Stomach smooth muscle (tissue), 2 donors: Measurements from ENCODE around the gene DUOX1.

Experiments used
- H3K27ac ChIP-seq: one replicate; pipeline ENCODE4 v1.7.0; 2013; ENCODE audit warnings: mild to moderate bottlenecking, low read length, inconsistent platforms
- H3K27me3 ChIP-seq, 2 donors: one replicate each; pipeline ENCODE4 v1.7.0; 2013; ENCODE audit warnings: low read length in 2 of 2; ENCODE audit not compliant: insufficient read depth in 2 of 2, control insufficient read depth in 1 of 2
- H3K36me3 ChIP-seq, 2 donors: one replicate each; pipeline ENCODE4 v1.7.0; 2013; ENCODE audit warnings: low read length in 2 of 2; ENCODE audit not compliant: control insufficient read depth in 2 of 2, insufficient read depth in 2 of 2
- H3K4me1 ChIP-seq: one replicate; pipeline ENCODE4 v1.7.0; 2013; ENCODE audit warnings: low read length; ENCODE audit not compliant: control insufficient read depth, insufficient read depth
- H3K4me3 ChIP-seq, 2 donors: one replicate each; pipeline ENCODE4 v1.7.0; 2013; ENCODE audit warnings: low read length in 2 of 2
- H3K9ac ChIP-seq, 2 donors: one replicate each; pipeline ENCODE4 v1.7.0; 2013; ENCODE audit warnings: low read length in 2 of 2, mild to moderate bottlenecking in 1 of 2
- H3K9me3 ChIP-seq, 2 donors: one replicate each; pipeline ENCODE4 v1.7.0; 2013; ENCODE audit warnings: low read length in 2 of 2; ENCODE audit not compliant: control insufficient read depth in 2 of 2
- donor health status: healthy.
- donor health status: Pancreatic carcinoma.

The DUOX1 gene

GRCh38 chr15:45144775-45145174 lies 15.0 kb downstream of the DUOX1 start:
- Histone ChIP-seq H3K9ac (no peak overlapping the region), H3K9me3 (no peaks in the 10 kb centered on the region), H3K4me1 (no peaks in the 10 kb centered on the region), H3K27me3 (peaks cover 2 to 13% of the 10 kb centered on the region in 2 donors), H3K4me3 (no peak overlapping the region), H3K27ac (no peak overlapping the region), H3K36me3 (no peaks in the 10 kb centered on the region)

- no peak overlapping the region for H3K9ac ChIP-seq
- H3K27ac ChIP-seq = no peak overlapping the region
- peaks cover 2 to 7% of the 10 kb centered on the region in 2 donors for H3K27me3 ChIP-seq
- no peak overlapping the region for H3K4me3 ChIP-seq
- peaks cover 0 to under 1% of the 10 kb centered on the region in 2 donors for H3K36me3 ChIP-seq
- H3K4me1 ChIP-seq = no peaks in the 10 kb centered on the region
- no peaks in the 10 kb centered on the region for H3K9me3 ChIP-seq
These were observed 16.6 kb downstream of the DUOX1 start for GRCh38 chr15:45146405-45146804.

- Histone ChIP-seq H3K9me3 (no peaks in the 10 kb centered on the region), H3K36me3 (peaks cover 0 to 3% of the 10 kb centered on the region in 2 donors), H3K4me3 (no peak overlapping the region), H3K27ac (no peak overlapping the region), H3K9ac (no peak overlapping the region), H3K27me3 (peaks cover 2 to 4% of the 10 kb centered on the region in 2 donors), H3K4me1 (no peaks in the 10 kb centered on the region)
These were observed 17.8 kb downstream of the DUOX1 start for GRCh38 chr15:45147606-45148005.

GRCh38 chr15:45148076-45149059 lies 18.6 kb downstream of the DUOX1 start:
- no peak overlapping the region for H3K27ac ChIP-seq
- H3K36me3 ChIP-seq = peaks cover 0 to 3% of the 10 kb centered on the region in 2 donors
- peaks cover 2 to 4% of the 10 kb centered on the region in 2 donors for H3K27me3 ChIP-seq
- H3K4me1 ChIP-seq = no peaks in the 10 kb centered on the region
- H3K9me3 ChIP-seq = no peaks in the 10 kb centered on the region
- H3K9ac ChIP-seq = no peak overlapping the region
- no peak overlapping the region for H3K4me3 ChIP-seq

GRCh38 chr15:45149060-45149459 lies 19.3 kb downstream of the DUOX1 start:
- Histone ChIP-seq H3K36me3 (peaks cover 0 to 3% of the 10 kb centered on the region in 2 donors), H3K27ac (no peak overlapping the region), H3K4me3 (no peak overlapping the region), H3K9ac (no peak overlapping the region), H3K27me3 (peaks cover 0 to 2% of the 10 kb centered on the region in 2 donors), H3K9me3 (no peaks in the 10 kb centered on the region), H3K4me1 (no peaks in the 10 kb centered on the region)

GRCh38 chr15:45150481-45150880 lies 20.7 kb downstream of the DUOX1 start:
- Histone ChIP-seq H3K4me1 (no peaks in the 10 kb centered on the region), H3K9me3 (no peaks in the 10 kb centered on the region), H3K36me3 (peaks cover 0 to 3% of the 10 kb centered on the region in 2 donors), H3K4me3 (no peak overlapping the region), H3K27ac (no peak overlapping the region), H3K27me3 (no peaks in the 10 kb centered on the region), H3K9ac (no peak overlapping the region)

- H3K27ac ChIP-seq = no peak overlapping the region
- no peaks in the 10 kb centered on the region for H3K9me3 ChIP-seq
- peaks cover 0 to 3% of the 10 kb centered on the region in 2 donors for H3K36me3 ChIP-seq
- no peaks in the 10 kb centered on the region for H3K27me3 ChIP-seq
- no peaks in the 10 kb centered on the region for H3K4me1 ChIP-seq
- no peak overlapping the region for H3K4me3 ChIP-seq
- no peak overlapping the region for H3K9ac ChIP-seq
These were observed 21.2 kb downstream of the DUOX1 start for GRCh38 chr15:45150997-45151396.

GRCh38 chr15:45151998-45152828 lies 22.4 kb downstream of the DUOX1 start:
- no peak overlapping the region for H3K9ac ChIP-seq
- no peaks in the 10 kb centered on the region for H3K27me3 ChIP-seq
- peaks cover 0 to 3% of the 10 kb centered on the region in 2 donors for H3K36me3 ChIP-seq
- no peak overlapping the region for H3K27ac ChIP-seq
- no peak overlapping the region for H3K4me3 ChIP-seq
- H3K4me1 ChIP-seq = no peaks in the 10 kb centered on the region
- no peaks in the 10 kb centered on the region for H3K9me3 ChIP-seq

- no peak overlapping the region for H3K4me3 ChIP-seq
- peaks cover 0 to 3% of the 10 kb centered on the region in 2 donors for H3K36me3 ChIP-seq
- no peak overlapping the region for H3K27ac ChIP-seq
- no peaks in the 10 kb centered on the region for H3K27me3 ChIP-seq
- no peak overlapping the region for H3K9ac ChIP-seq
- H3K9me3 ChIP-seq = no peaks in the 10 kb centered on the region
- no peaks in the 10 kb centered on the region for H3K4me1 ChIP-seq
These were observed 25.9 kb downstream of the DUOX1 start for GRCh38 chr15:45155739-45156138.

- Histone ChIP-seq H3K4me1 (no peaks in the 10 kb centered on the region), H3K27ac (no peak overlapping the region), H3K9me3 (no peaks in the 10 kb centered on the region), H3K4me3 (no peak overlapping the region), H3K36me3 (no peaks in the 10 kb centered on the region), H3K27me3 (no peaks in the 10 kb centered on the region), H3K9ac (no peak overlapping the region)
These were observed 27.1 kb downstream of the DUOX1 start for GRCh38 chr15:45156744-45157455.
